HCT116 (cell line): ENCODE results near the gene NOL4L. TPM values are rescaled to one million over a fixed set of nuclear protein-coding genes. Genes with fewer than 3 reads are reported as not detected.

ENCODE experiments used
- ATAC-seq: fragments of 200-7000 bp; cut with Tn5 transposase; 2 replicates; pipeline ENCODE4 v1.9.1; 2020; ENCODE audit warnings: mild to moderate bottlenecking, moderate library complexity
- BruUV-seq: library from RNA; stranded (reverse); fragments of 400-500 nt; replicated peaks from 2 replicates; lab custom pipeline; 2021; lab: Mats Ljungman, UMichigan
- CTCF ChIA-PET: fragments of 300-600 bp; sonication (Branson Sonifier 250); formaldehyde crosslinking; loops from one replicate; lab custom pipeline; 2021; ENCODE audit warnings: antibody characterized with exemption; lab: Charles Lee
- POLR2A ChIA-PET: fragments of 300-600, 350-600 bp; sonication (Branson Sonifier 250); formaldehyde crosslinking; loops from one replicate; lab custom pipeline; 2021; ENCODE audit warnings: antibody characterized with exemption; lab: Charles Lee
- RAD21 ChIA-PET, 2 experiments: fragments of 300-600 bp; sonication (Branson Sonifier 250); formaldehyde crosslinking; loops; one replicate each; lab custom pipeline; 2023; ENCODE audit warnings: low total read pairs in 2 of 2; ENCODE audit not compliant: uncharacterized antibody in 2 of 2, unreplicated experiment in 2 of 2, low non-redundant PET in 1 of 2; lab: Charles Lee
- DNase-seq: peaks from one replicate; pipeline ENCODE4 v3.0.0-alpha.2; 2010; ENCODE audit warnings: low read depth, low spot score
- H2AFZ ChIP-seq: fragments of 200-600 bp; shearing (Covaris generic), sonication (generic); 2 replicates; pipeline ENCODE4 v1.6.1; 2017; ENCODE audit warnings: low read depth, mixed run types, mixed read lengths, antibody characterized with exemption, low read length; ENCODE audit not compliant: poor library complexity, severe bottlenecking
- H3K27ac ChIP-seq: 2 replicates; pipeline ENCODE4 v1.5.1; 2012; ENCODE audit warnings: low read depth, low read length
- H3K27me3 ChIP-seq: fragments of 200-600 bp; sonication (generic); 2 replicates; pipeline ENCODE4 v1.6.1; 2016; ENCODE audit warnings: mixed run types, low read length, mixed read lengths; ENCODE audit not compliant: insufficient read depth
- H3K36me3 ChIP-seq, 2 experiments: fragments of 200-500 bp in 1 of 2; fragments of 200-600 bp in 1 of 2; sonication (Bioruptor generic) in 1 of 2; sonication (generic) in 1 of 2; 2 replicates each; pipeline versions ENCODE4 v1.5.1 to v1.6.1; 2014 to 2016; ENCODE audit warnings: low read length in 2 of 2, inconsistent platforms in 1 of 2, mixed read lengths in 1 of 2, mixed run types in 1 of 2; ENCODE audit not compliant: insufficient read depth in 2 of 2, control insufficient read depth in 1 of 2
- H3K4me1 ChIP-seq, 2 experiments: fragments of 200-600 bp in 1 of 2; sonication (generic) in 1 of 2; 2 replicates each; pipeline versions ENCODE4 v1.5.1 to v1.6.1; 2012 to 2017; ENCODE audit warnings: low read length in 2 of 2, inconsistent platforms in 1 of 2, mild to moderate bottlenecking in 1 of 2, mixed read lengths in 1 of 2, mixed run types in 1 of 2, moderate library complexity in 1 of 2; ENCODE audit not compliant: insufficient read depth in 2 of 2, control insufficient read depth in 1 of 2
- H3K4me2 ChIP-seq: fragments of 200-600 bp; sonication (generic); 2 replicates; pipeline ENCODE4 v1.6.1; 2017; ENCODE audit warnings: mixed run types, low read length, mixed read lengths
- H3K4me3 ChIP-seq, 2 experiments: fragments of 200-600 bp in 1 of 2; sonication (generic) in 1 of 2; replicated peaks in 1 of 2; 2 replicates each; pipeline ENCODE4 v1.5.1; 2011 to 2016; ENCODE audit warnings: low read length in 2 of 2, control low read depth in 1 of 2, low read depth in 1 of 2, mild to moderate bottlenecking in 1 of 2, mixed read lengths in 1 of 2, mixed run types in 1 of 2
- H3K79me2 ChIP-seq: fragments of 200-600 bp; sonication (generic); 2 replicates; pipeline ENCODE4 v1.6.1; 2017; ENCODE audit warnings: mild to moderate bottlenecking, mixed run types, low read length, moderate library complexity, mixed read lengths; ENCODE audit not compliant: insufficient read depth
- H3K9ac ChIP-seq: fragments of 200-600 bp; sonication (generic); 2 replicates; pipeline ENCODE4 v1.6.1; 2016; ENCODE audit warnings: low read length, mixed read lengths
- H3K9me2 ChIP-seq: fragments of 200-600 bp; sonication (generic), shearing (Covaris generic); 2 replicates; pipeline ENCODE4 v1.6.1; 2017; ENCODE audit warnings: mixed run types, mild to moderate bottlenecking, moderate library complexity; ENCODE audit not compliant: insufficient read depth
- H3K9me3 ChIP-seq, 2 experiments: fragments of 200-500 bp in 1 of 2; fragments of 200-600 bp in 1 of 2; sonication (Bioruptor generic) in 1 of 2; sonication (generic) in 1 of 2; 2 replicates each; pipeline ENCODE4 v1.6.1; 2014 to 2017; ENCODE audit warnings: low read length in 2 of 2, mixed read lengths in 2 of 2, inconsistent platforms in 1 of 2, low read depth in 1 of 2, mild to moderate bottlenecking in 1 of 2, mixed run types in 1 of 2, moderate library complexity in 1 of 2; ENCODE audit not compliant: control insufficient read depth in 1 of 2, insufficient read depth in 1 of 2
- H4K20me1 ChIP-seq: fragments of 200-600 bp; sonication (generic), shearing (Covaris generic); 2 replicates; pipeline ENCODE4 v1.6.1; 2017; ENCODE audit warnings: mixed run types, mild to moderate bottlenecking, moderate library complexity; ENCODE audit not compliant: insufficient read depth
- ATF3 ChIP-seq: IDR thresholded peaks from 2 replicates; pipeline ENCODE4 v1.6.1; 2012
- CBX3 ChIP-seq: IDR thresholded peaks from 2 replicates; pipeline ENCODE4 v1.6.1; 2012; ENCODE audit warnings: low read depth
- CEBPB ChIP-seq: IDR thresholded peaks from 2 replicates; pipeline ENCODE4 v1.6.1; 2012; ENCODE audit warnings: low read depth
- CTCF ChIP-seq, 3 experiments: fragments of 200-600 bp in 1 of 3; sonication (generic) in 1 of 3; IDR thresholded peaks in 2 of 3; conservative IDR thresholded peaks in 1 of 3; 2 replicates each; pipeline ENCODE4 v1.5.1; 2012 to 2017; ENCODE audit warnings: low read depth in 2 of 3, low read length in 2 of 3, antibody characterized with exemption in 1 of 3, borderline replicate concordance in 1 of 3, control low read depth in 1 of 3, mild to moderate bottlenecking in 1 of 3, mixed read lengths in 1 of 3, mixed run types in 1 of 3, moderate library complexity in 1 of 3; ENCODE audit not compliant: insufficient read depth in 1 of 3
- ELF1 ChIP-seq: IDR thresholded peaks from 2 replicates; pipeline ENCODE4 v1.6.1; 2012; ENCODE audit warnings: low read depth, borderline replicate concordance
- EZH2phosphoT487 ChIP-seq: fragments of 200-600 bp; IDR thresholded peaks from 2 replicates; pipeline ENCODE4 v1.6.1; 2018; ENCODE audit warnings: antibody characterized with exemption, borderline replicate concordance
- FOSL1 ChIP-seq: IDR thresholded peaks from 2 replicates; pipeline ENCODE4 v1.6.1; 2012; ENCODE audit warnings: low read depth
- JUND ChIP-seq: IDR thresholded peaks from 2 replicates; pipeline ENCODE4 v1.6.1; 2012
- MAX ChIP-seq: IDR thresholded peaks from 2 replicates; pipeline ENCODE4 v1.6.1; 2012
- POLR2A ChIP-seq: IDR thresholded peaks from 2 replicates; pipeline ENCODE4 v1.7.0; 2011; ENCODE audit warnings: borderline replicate concordance; ENCODE audit not compliant: insufficient read depth, insufficient read length; ENCODE audit errors: extremely low read depth
- POLR2AphosphoS5 ChIP-seq: IDR thresholded peaks from 2 replicates; pipeline ENCODE4 v1.6.1; 2011; ENCODE audit warnings: mild to moderate bottlenecking, low read depth, low read length, moderate library complexity
- RAD21 ChIP-seq: IDR thresholded peaks from 2 replicates; pipeline ENCODE4 v1.6.1; 2012; ENCODE audit warnings: low read depth, mild to moderate bottlenecking
- REST ChIP-seq: IDR thresholded peaks from 2 replicates; pipeline ENCODE4 v1.6.1; 2012; ENCODE audit warnings: low read depth
- SIN3A ChIP-seq: IDR thresholded peaks from 2 replicates; pipeline ENCODE4 v1.6.1; 2012; ENCODE audit warnings: low read depth
- SRF ChIP-seq: IDR thresholded peaks from 2 replicates; pipeline ENCODE4 v1.6.1; 2012; ENCODE audit warnings: low read depth
- TCF7L2 ChIP-seq: IDR thresholded peaks from 2 replicates; pipeline ENCODE4 v1.7.0; 2011; ENCODE audit warnings: borderline replicate concordance, inconsistent platforms; ENCODE audit not compliant: insufficient read depth, insufficient read length; ENCODE audit errors: extremely low read depth
- YY1 ChIP-seq: IDR thresholded peaks from 2 replicates; pipeline ENCODE4 v1.6.1; 2011; ENCODE audit warnings: low read length, low read depth, moderate library complexity, mild to moderate bottlenecking; ENCODE audit not compliant: insufficient replicate concordance; ENCODE audit errors: extremely low read depth
- ZFX ChIP-seq: fragments of 450-650 bp; IDR thresholded peaks from 2 replicates; pipeline ENCODE4 v1.6.1; 2017
- ZNF274 ChIP-seq: fragments of 200-500 bp; sonication (Bioruptor generic); IDR thresholded peaks from 2 replicates; pipeline ENCODE4 v1.6.1; 2014; ENCODE audit warnings: mild to moderate bottlenecking, low read depth, low read length, inconsistent platforms
- intact Hi-C: fragments of 100-400 bp; cut with micrococcal nuclease; formaldehyde crosslinking; loops from 2 replicates; pipeline ENCODE4 v1.10.0; 2022
- total RNA-seq: library from RNA; stranded (reverse); gene quantifications from one replicate; pipeline ENCODE4 v1.2.1, GENCODE V29; 2021; ENCODE audit not compliant: unreplicated experiment

The NOL4L gene
- total RNA-seq, 1 experiment from 2014 or later, result 5.9 TPM

- Histone ChIP-seq H3K4me3 (no peak overlapping the region), H2AFZ (no peak overlapping the region), H3K4me1 (peaks cover 4 to 32% of the 10 kb centered on the region in 2 experiments; a peak in 3 of 4 replicates), H3K27me3 (no peaks in the 10 kb centered on the region), H4K20me1 (no peaks in the 10 kb centered on the region), H3K79me2 (no peaks in the 10 kb centered on the region), H3K9ac (no peak overlapping the region), H3K27ac (no peak overlapping the region)
- no peak for ATAC-seq
- POLR2A ChIA-PET, result no interaction called here
- BruUV-seq, result no TSS peak
- TF ChIP-seq CEBPB (no peak), ATF3 (no peak), POLR2A (no peak), JUND (no peak), EZH2phosphoT487 (no peak), TCF7L2 (no peak), REST (no peak), SRF (no peak), CBX3 (no peak), RAD21 (no peak), SIN3A (no peak), MAX (no peak), CTCF (IDR thresholded peaks at IDR 0.05 in 2 of 3, conservative IDR thresholded peaks at IDR 0.05 in 1 of 3; ENCODE audit: borderline replicate concordance in 1 of 3, insufficient read depth in 1 of 3, low read depth in 2 of 3, low read length in 2 of 3) (no peak), ZFX (no peak), POLR2AphosphoS5 (no peak), FOSL1 (no peak), ZNF274 (no peak), ELF1 (no peak), YY1 (no peak)
- TF ChIP-seq, all 23 proteins: peak for 0
- CTCF ChIA-PET, result no interaction called here
- intact Hi-C loops, result no loop called here
- Histone ChIP-seq H3K36me3 (no peaks in the 10 kb centered on the region), H3K4me2 (no peak overlapping the region), H3K9me3 (no peaks in the 10 kb centered on the region), H3K9me2 (no peaks in the 10 kb centered on the region)
- RAD21 ChIA-PET, result no interaction called here
- no peak for DNase-seq
Observed at GRCh38 chr20:32580970-32581838, 3.9 kb downstream of the NOL4L start.
